HCT116 (cell line): ENCODE results near the gene KIF26A. TPM values are rescaled to one million over a fixed set of nuclear protein-coding genes. Genes with fewer than 3 reads are reported as not detected.

ENCODE experiments used
- ATAC-seq: fragments of 200-7000 bp; cut with Tn5 transposase; 2 replicates; pipeline ENCODE4 v1.9.1; 2020; ENCODE audit warnings: mild to moderate bottlenecking, moderate library complexity
- BruUV-seq: library from RNA; stranded (reverse); fragments of 400-500 nt; replicated peaks from 2 replicates; lab custom pipeline; 2021; lab: Mats Ljungman, UMichigan
- CTCF ChIA-PET: fragments of 300-600 bp; sonication (Branson Sonifier 250); formaldehyde crosslinking; loops from one replicate; lab custom pipeline; 2021; ENCODE audit warnings: antibody characterized with exemption; lab: Charles Lee
- POLR2A ChIA-PET: fragments of 300-600, 350-600 bp; sonication (Branson Sonifier 250); formaldehyde crosslinking; loops from one replicate; lab custom pipeline; 2021; ENCODE audit warnings: antibody characterized with exemption; lab: Charles Lee
- RAD21 ChIA-PET, 2 experiments: fragments of 300-600 bp; sonication (Branson Sonifier 250); formaldehyde crosslinking; loops; one replicate each; lab custom pipeline; 2023; ENCODE audit warnings: low total read pairs in 2 of 2; ENCODE audit not compliant: uncharacterized antibody in 2 of 2, unreplicated experiment in 2 of 2, low non-redundant PET in 1 of 2; lab: Charles Lee
- DNase-seq: peaks from one replicate; pipeline ENCODE4 v3.0.0-alpha.2; 2010; ENCODE audit warnings: low read depth, low spot score
- H2AFZ ChIP-seq: fragments of 200-600 bp; shearing (Covaris generic), sonication (generic); 2 replicates; pipeline ENCODE4 v1.6.1; 2017; ENCODE audit warnings: low read depth, mixed run types, mixed read lengths, antibody characterized with exemption, low read length; ENCODE audit not compliant: poor library complexity, severe bottlenecking
- H3K27ac ChIP-seq: 2 replicates; pipeline ENCODE4 v1.5.1; 2012; ENCODE audit warnings: low read depth, low read length
- H3K27me3 ChIP-seq: fragments of 200-600 bp; sonication (generic); 2 replicates; pipeline ENCODE4 v1.6.1; 2016; ENCODE audit warnings: mixed run types, low read length, mixed read lengths; ENCODE audit not compliant: insufficient read depth
- H3K36me3 ChIP-seq, 2 experiments: fragments of 200-500 bp in 1 of 2; fragments of 200-600 bp in 1 of 2; sonication (Bioruptor generic) in 1 of 2; sonication (generic) in 1 of 2; 2 replicates each; pipeline versions ENCODE4 v1.5.1 to v1.6.1; 2014 to 2016; ENCODE audit warnings: low read length in 2 of 2, inconsistent platforms in 1 of 2, mixed read lengths in 1 of 2, mixed run types in 1 of 2; ENCODE audit not compliant: insufficient read depth in 2 of 2, control insufficient read depth in 1 of 2
- H3K4me1 ChIP-seq, 2 experiments: fragments of 200-600 bp in 1 of 2; sonication (generic) in 1 of 2; 2 replicates each; pipeline versions ENCODE4 v1.5.1 to v1.6.1; 2012 to 2017; ENCODE audit warnings: low read length in 2 of 2, inconsistent platforms in 1 of 2, mild to moderate bottlenecking in 1 of 2, mixed read lengths in 1 of 2, mixed run types in 1 of 2, moderate library complexity in 1 of 2; ENCODE audit not compliant: insufficient read depth in 2 of 2, control insufficient read depth in 1 of 2
- H3K4me2 ChIP-seq: fragments of 200-600 bp; sonication (generic); 2 replicates; pipeline ENCODE4 v1.6.1; 2017; ENCODE audit warnings: mixed run types, low read length, mixed read lengths
- H3K4me3 ChIP-seq, 2 experiments: fragments of 200-600 bp in 1 of 2; sonication (generic) in 1 of 2; replicated peaks in 1 of 2; 2 replicates each; pipeline ENCODE4 v1.5.1; 2011 to 2016; ENCODE audit warnings: low read length in 2 of 2, control low read depth in 1 of 2, low read depth in 1 of 2, mild to moderate bottlenecking in 1 of 2, mixed read lengths in 1 of 2, mixed run types in 1 of 2
- H3K79me2 ChIP-seq: fragments of 200-600 bp; sonication (generic); 2 replicates; pipeline ENCODE4 v1.6.1; 2017; ENCODE audit warnings: mild to moderate bottlenecking, mixed run types, low read length, moderate library complexity, mixed read lengths; ENCODE audit not compliant: insufficient read depth
- H3K9ac ChIP-seq: fragments of 200-600 bp; sonication (generic); 2 replicates; pipeline ENCODE4 v1.6.1; 2016; ENCODE audit warnings: low read length, mixed read lengths
- H3K9me2 ChIP-seq: fragments of 200-600 bp; sonication (generic), shearing (Covaris generic); 2 replicates; pipeline ENCODE4 v1.6.1; 2017; ENCODE audit warnings: mixed run types, mild to moderate bottlenecking, moderate library complexity; ENCODE audit not compliant: insufficient read depth
- H3K9me3 ChIP-seq, 2 experiments: fragments of 200-500 bp in 1 of 2; fragments of 200-600 bp in 1 of 2; sonication (Bioruptor generic) in 1 of 2; sonication (generic) in 1 of 2; 2 replicates each; pipeline ENCODE4 v1.6.1; 2014 to 2017; ENCODE audit warnings: low read length in 2 of 2, mixed read lengths in 2 of 2, inconsistent platforms in 1 of 2, low read depth in 1 of 2, mild to moderate bottlenecking in 1 of 2, mixed run types in 1 of 2, moderate library complexity in 1 of 2; ENCODE audit not compliant: control insufficient read depth in 1 of 2, insufficient read depth in 1 of 2
- H4K20me1 ChIP-seq: fragments of 200-600 bp; sonication (generic), shearing (Covaris generic); 2 replicates; pipeline ENCODE4 v1.6.1; 2017; ENCODE audit warnings: mixed run types, mild to moderate bottlenecking, moderate library complexity; ENCODE audit not compliant: insufficient read depth
- CBX3 ChIP-seq: IDR thresholded peaks from 2 replicates; pipeline ENCODE4 v1.6.1; 2012; ENCODE audit warnings: low read depth
- CEBPB ChIP-seq: IDR thresholded peaks from 2 replicates; pipeline ENCODE4 v1.6.1; 2012; ENCODE audit warnings: low read depth
- CTCF ChIP-seq, 3 experiments: fragments of 200-600 bp in 1 of 3; sonication (generic) in 1 of 3; IDR thresholded peaks in 2 of 3; conservative IDR thresholded peaks in 1 of 3; 2 replicates each; pipeline ENCODE4 v1.5.1; 2012 to 2017; ENCODE audit warnings: low read depth in 2 of 3, low read length in 2 of 3, antibody characterized with exemption in 1 of 3, borderline replicate concordance in 1 of 3, control low read depth in 1 of 3, mild to moderate bottlenecking in 1 of 3, mixed read lengths in 1 of 3, mixed run types in 1 of 3, moderate library complexity in 1 of 3; ENCODE audit not compliant: insufficient read depth in 1 of 3
- EGR1 ChIP-seq: IDR thresholded peaks from 2 replicates; pipeline ENCODE4 v1.6.1; 2012; ENCODE audit warnings: low read depth
- EZH2 ChIP-seq: fragments of 200-600 bp; sonication (generic); IDR thresholded peaks from 2 replicates; pipeline ENCODE4 v1.6.1; 2017; ENCODE audit warnings: antibody characterized with exemption, mixed run types
- EZH2phosphoT487 ChIP-seq: fragments of 200-600 bp; IDR thresholded peaks from 2 replicates; pipeline ENCODE4 v1.6.1; 2018; ENCODE audit warnings: antibody characterized with exemption, borderline replicate concordance
- JUND ChIP-seq: IDR thresholded peaks from 2 replicates; pipeline ENCODE4 v1.6.1; 2012
- POLR2A ChIP-seq: IDR thresholded peaks from 2 replicates; pipeline ENCODE4 v1.7.0; 2011; ENCODE audit warnings: borderline replicate concordance; ENCODE audit not compliant: insufficient read depth, insufficient read length; ENCODE audit errors: extremely low read depth
- SRF ChIP-seq: IDR thresholded peaks from 2 replicates; pipeline ENCODE4 v1.6.1; 2012; ENCODE audit warnings: low read depth
- ZBTB33 ChIP-seq: IDR thresholded peaks from 2 replicates; pipeline ENCODE4 v1.6.1; 2011; ENCODE audit warnings: mild to moderate bottlenecking, low read length, moderate library complexity; ENCODE audit not compliant: insufficient replicate concordance; ENCODE audit errors: extremely low read depth
- ZFX ChIP-seq: fragments of 450-650 bp; IDR thresholded peaks from 2 replicates; pipeline ENCODE4 v1.6.1; 2017
- ZNF274 ChIP-seq: fragments of 200-500 bp; sonication (Bioruptor generic); IDR thresholded peaks from 2 replicates; pipeline ENCODE4 v1.6.1; 2014; ENCODE audit warnings: mild to moderate bottlenecking, low read depth, low read length, inconsistent platforms
- intact Hi-C: fragments of 100-400 bp; cut with micrococcal nuclease; formaldehyde crosslinking; loops from 2 replicates; pipeline ENCODE4 v1.10.0; 2022
- total RNA-seq: library from RNA; stranded (reverse); gene quantifications from one replicate; pipeline ENCODE4 v1.2.1, GENCODE V29; 2021; ENCODE audit not compliant: unreplicated experiment

Gene KIF26A
- total RNA-seq, 1 experiment from 2014 or later, result 10.2 TPM

- ChIA-PET CTCF (no interaction called here), RAD21 (no interaction called here), POLR2A (no interaction called here)
- Histone ChIP-seq H3K27me3 (no peaks in the 10 kb centered on the region), H2AFZ (no peak overlapping the region), H3K4me3 (no peak overlapping the region), H4K20me1 (no peaks in the 10 kb centered on the region), H3K9me3 (no peaks in the 10 kb centered on the region), H3K4me1 (no peaks in the 10 kb centered on the region), H3K4me2 (no peak overlapping the region), H3K36me3 (no peaks in the 10 kb centered on the region), H3K9me2 (no peaks in the 10 kb centered on the region), H3K27ac (no peak overlapping the region), H3K9ac (no peak overlapping the region), H3K79me2 (no peaks in the 10 kb centered on the region)
- TF ChIP-seq JUND (no peak), CBX3 (no peak), ZNF274 (no peak), EZH2 (no peak), ZBTB33 (no peak), CTCF (IDR thresholded peaks at IDR 0.05 in 2 of 3, conservative IDR thresholded peaks at IDR 0.05 in 1 of 3; ENCODE audit: borderline replicate concordance in 1 of 3, insufficient read depth in 1 of 3, low read depth in 2 of 3, low read length in 2 of 3) (no peak), POLR2A (no peak), EGR1 (no peak), ZFX (no peak), CEBPB (no peak), EZH2phosphoT487 (no peak), SRF (no peak)
- intact Hi-C loops, result no loop called here
- ATAC-seq (no peak), DNase-seq (no peak)
- no TSS peak for BruUV-seq
Measured at GRCh38 chr14:104166698-104167097, 28.3 kb downstream of the KIF26A start.
